GM12878 (cell line): Measurements from ENCODE around the gene PAX2. TPM values are rescaled to one million over a fixed set of nuclear protein-coding genes. Genes with fewer than 3 reads are reported as not detected.

Source experiments
- ATAC-seq: fragments of 200-7000 bp; cut with Tn5 transposase; 3 replicates; pipeline ENCODE4 v1.9.1; 2020; ENCODE audit warnings: mild to moderate bottlenecking, moderate library complexity
- BruUV-seq: library from RNA; stranded (reverse); fragments of 400-500 nt; replicated peaks from 2 replicates; lab custom pipeline; 2021; lab: Mats Ljungman, UMichigan
- CTCF ChIA-PET: fragments of 300-600 bp; sonication (Branson Sonifier 250); formaldehyde crosslinking; extraction: SDS; loops from one replicate; lab custom pipeline; 2021; ENCODE audit warnings: inconsistent platforms; lab: Yijun Ruan, JAX
- POLR2A ChIA-PET: fragments of 350-600 bp; formaldehyde crosslinking; extraction: SDS; loops from one replicate; lab custom pipeline; 2021; ENCODE audit warnings: inconsistent platforms; lab: Charles Lee
- RAD21 ChIA-PET: fragments of 300-600 bp; sonication (Branson Sonifier 250); formaldehyde crosslinking; loops from one replicate; lab custom pipeline; 2023; ENCODE audit warnings: antibody characterized with exemption; ENCODE audit not compliant: unreplicated experiment; lab: Charles Lee
- SMC1A ChIA-PET: fragments of 300-600 bp; sonication (Branson Sonifier 250); formaldehyde crosslinking; loops from one replicate; lab custom pipeline; 2023; ENCODE audit not compliant: unreplicated experiment, uncharacterized antibody; lab: Charles Lee
- DNase-seq: peaks from one replicate; pipeline ENCODE4 v3.0.0-alpha.2; 2011; ENCODE audit warnings: low read depth, low spot score
- FAIRE-seq: peaks from 3 replicates; lab custom pipeline; 2011; peaks lifted over from hg19 to GRCh38; lab: Jason Lieb, UNC
- H2AFZ ChIP-seq: 2 replicates; pipeline ENCODE4 v1.6.0; 2011; ENCODE audit warnings: low read depth, low read length, control low read depth; ENCODE audit not compliant: control insufficient read depth
- H3K27ac ChIP-seq: 2 replicates; pipeline ENCODE4 v1.5.1; 2011; ENCODE audit warnings: control low read depth; ENCODE audit not compliant: control insufficient read depth, insufficient read depth
- H3K27me3 ChIP-seq, 2 experiments: replicated peaks in 1 of 2; 2 replicates each; pipeline versions ENCODE4 v1.6.0 to v1.6.1; 2011; ENCODE audit warnings: low read length in 1 of 2; ENCODE audit not compliant: control insufficient read depth in 2 of 2, insufficient read depth in 2 of 2
- H3K36me3 ChIP-seq, 2 experiments: 2 replicates each; pipeline ENCODE4 v1.5.1; 2011; ENCODE audit warnings: low read length in 1 of 2; ENCODE audit not compliant: control insufficient read depth in 2 of 2, insufficient read depth in 2 of 2
- H3K4me1 ChIP-seq: 2 replicates; pipeline ENCODE4 v1.6.1; 2011; ENCODE audit warnings: mild to moderate bottlenecking, low read length, moderate library complexity, mixed read lengths; ENCODE audit not compliant: control insufficient read depth, insufficient read depth
- H3K4me2 ChIP-seq: 2 replicates; pipeline ENCODE4 v1.6.0; 2011; ENCODE audit warnings: control low read depth; ENCODE audit not compliant: control insufficient read depth, insufficient read depth
- H3K4me3 ChIP-seq: fragments of 200-600 bp; sonication (generic); 2 replicates; pipeline ENCODE4 v1.5.1; 2016
- H3K79me2 ChIP-seq: 2 replicates; pipeline ENCODE4 v1.6.0; 2011; ENCODE audit warnings: low read length; ENCODE audit not compliant: control insufficient read depth, insufficient read depth
- H3K9ac ChIP-seq: 2 replicates; pipeline ENCODE4 v1.8.0; 2011; ENCODE audit warnings: low read length, control low read depth, mixed read lengths; ENCODE audit not compliant: control insufficient read depth, insufficient read depth
- H3K9me3 ChIP-seq: replicated peaks from 3 replicates; pipeline ENCODE4 v1.5.1; 2011; ENCODE audit warnings: mild to moderate bottlenecking, low read length; ENCODE audit not compliant: control insufficient read depth, insufficient read depth
- H4K20me1 ChIP-seq: 2 replicates; pipeline ENCODE4 v1.6.0; 2011; ENCODE audit not compliant: control insufficient read depth, insufficient read depth
- CREM ChIP-seq: IDR thresholded peaks from 2 replicates; pipeline ENCODE4 v1.6.1; 2014; ENCODE audit warnings: antibody characterized with exemption, low read depth
- FOS ChIP-seq: IDR thresholded peaks from 3 replicates; pipeline ENCODE4 v1.6.1; 2011; ENCODE audit warnings: borderline replicate concordance; ENCODE audit not compliant: insufficient read length; ENCODE audit errors: extremely low read depth
- FOXK2 ChIP-seq: fragments of 450-650 bp; IDR thresholded peaks from 2 replicates; pipeline ENCODE4 v1.6.1; 2017; ENCODE audit warnings: mild to moderate bottlenecking, moderate library complexity
- KDM1A ChIP-seq: fragments of 200-600 bp; sonication (generic); IDR thresholded peaks from 2 replicates; pipeline ENCODE4 v1.6.1; 2016; ENCODE audit warnings: borderline replicate concordance
- PKNOX1 ChIP-seq: fragments of 450-650 bp; IDR thresholded peaks from 2 replicates; pipeline ENCODE4 v1.6.1; 2016; ENCODE audit warnings: mild to moderate bottlenecking
- POLR2AphosphoS5 ChIP-seq: IDR thresholded peaks from 2 replicates; pipeline ENCODE4 v1.6.1; 2011; ENCODE audit warnings: mild to moderate bottlenecking, low read length, inconsistent platforms
- RELB ChIP-seq: fragments of 450-650 bp; IDR thresholded peaks from 2 replicates; pipeline ENCODE4 v1.6.1; 2017; ENCODE audit warnings: low read depth, mild to moderate bottlenecking, moderate library complexity
- SP1 ChIP-seq: IDR thresholded peaks from one replicate; pipeline ENCODE4 v1.6.1; 2011; ENCODE audit warnings: low read depth, low read length
- ZBTB40 ChIP-seq: fragments of 450-650 bp; IDR thresholded peaks from 2 replicates; pipeline ENCODE4 v1.6.1; 2016; ENCODE audit warnings: mild to moderate bottlenecking, moderate library complexity, borderline replicate concordance
- ZNF622 ChIP-seq: fragments of 450-650 bp; IDR thresholded peaks from 2 replicates; pipeline ENCODE4 v1.6.1; 2017; ENCODE audit warnings: mild to moderate bottlenecking, inconsistent platforms
- ZSCAN29 ChIP-seq: fragments of 450-650 bp; IDR thresholded peaks from 2 replicates; pipeline ENCODE4 v1.6.1; 2017; ENCODE audit warnings: mild to moderate bottlenecking, moderate library complexity
- WGBS: methylation state at CpG from one replicate; pipeline ENCODE4 v1.1.6; 2016; ENCODE audit warnings: low lambda C conversion rate; ENCODE audit not compliant: insufficient replicate concordance, insufficient coverage; ENCODE audit errors: missing lambda C conversion rate; 5-methylcytosine and 5-hydroxymethylcytosine counted together
- in situ Hi-C: fragments of 300-500 bp; cut with MboI; formaldehyde crosslinking; loops from 9 replicates; pipeline ENCODE4 v1.14.3; 2018; ENCODE audit warnings: mixed read lengths
- intact Hi-C: fragments of 100-400 bp; cut with micrococcal nuclease; formaldehyde crosslinking; loops from one replicate; pipeline ENCODE4 v1.14.2; 2022; ENCODE audit not compliant: unreplicated experiment
- polyA plus RNA-seq, 11 experiments: library from polyadenylated mRNA; depleted of rRNA in 4 of 11; unstranded in 6 of 11; stranded (reverse) in 5 of 11; fragments of >200 nt; fragmentation: Nextera tagmentation in 4 of 11; fragmentation: Illumina TruSeq in 1 of 11; extraction: Ambion mirVana in 4 of 11; extraction: Trizol in 1 of 11; gene quantifications; 1 replicate in 1 of 11; 2 replicates in 10 of 11; pipeline versions ENCODE4 v1.2.1 to v1.2.3, GENCODE V29; 2011 to 2016; ENCODE audit warnings: inconsistent platforms in 2 of 11, missing spikeins in 2 of 11, low read depth in 1 of 11
- total RNA-seq, 4 experiments: library from RNA; depleted of rRNA in 3 of 4; stranded (reverse); fragments of >200 nt in 3 of 4; fragmentation: Illumina TruSeq in 1 of 4; extraction: Trizol in 1 of 4; gene quantifications; 2 replicates each; pipeline versions ENCODE4 v1.2.1 to v1.2.3, GENCODE V29; 2013 to 2021
- TF ChIP-seq, protein P1 (sequence below): IDR thresholded peaks from 2 replicates; pipeline ENCODE4 v1.6.1; 2011; ENCODE audit warnings: borderline replicate concordance, low read depth, mild to moderate bottlenecking, moderate library complexity, low read length; ENCODE audit not compliant: insufficient read depth, poor library complexity, severe bottlenecking
- TF ChIP-seq, protein P2 (sequence below): fragments of 150-350 bp; IDR thresholded peaks from 2 replicates; pipeline ENCODE4 v1.6.1; 2016; ENCODE audit warnings: low read depth, low read length

PAX2 gene
- total and polyA plus RNA-seq, 10 of the 15 experiments (the other 5 are each of a cell fraction or from before 2014, with no cell fraction given), result not detected

GRCh38 chr10:100707261-100707848 is 38.0 kb upstream of the PAX2 start:
- no TSS peak for BruUV-seq
- no peak overlapping the region for H3K27ac ChIP-seq
- FAIRE-seq (no peak), DNase-seq (no peak), ATAC-seq (no peak)
- ChIA-PET CTCF (no interaction called here), SMC1A (no interaction called here), POLR2A (no interaction called here), RAD21 (no interaction called here)
- in situ Hi-C loops (no loop called here), intact Hi-C loops (no loop called here)
- H3K9ac ChIP-seq, result no peak overlapping the region
- H3K4me1 ChIP-seq, result no peaks in the 10 kb centered on the region
- H2AFZ ChIP-seq, result no peak overlapping the region
- no peaks in the 10 kb centered on the region for H3K36me3 ChIP-seq
- H3K27me3 ChIP-seq, result peaks cover 5 to 14% of the 10 kb centered on the region in 2 experiments
- H3K79me2 ChIP-seq, result no peaks in the 10 kb centered on the region
- H3K4me3 ChIP-seq, result no peak overlapping the region
- 41% methylated on average over 6 of the region's 6 CpGs for WGBS
- no peak overlapping the region for H3K4me2 ChIP-seq
- H3K9me3 ChIP-seq, result no peaks in the 10 kb centered on the region
- H4K20me1 ChIP-seq, result no peaks in the 10 kb centered on the region
- TF ChIP-seq ZSCAN29, result no peak
- no peak for TF ChIP-seq SP1
- TF ChIP-seq ZBTB40, result no peak
- no peak for TF ChIP-seq RELB
- TF ChIP-seq FOXK2, result no peak
- TF ChIP-seq FOS, result no peak
- no peak for TF ChIP-seq KDM1A
- no peak for TF ChIP-seq POLR2AphosphoS5
- TF ChIP-seq, protein P1, sequence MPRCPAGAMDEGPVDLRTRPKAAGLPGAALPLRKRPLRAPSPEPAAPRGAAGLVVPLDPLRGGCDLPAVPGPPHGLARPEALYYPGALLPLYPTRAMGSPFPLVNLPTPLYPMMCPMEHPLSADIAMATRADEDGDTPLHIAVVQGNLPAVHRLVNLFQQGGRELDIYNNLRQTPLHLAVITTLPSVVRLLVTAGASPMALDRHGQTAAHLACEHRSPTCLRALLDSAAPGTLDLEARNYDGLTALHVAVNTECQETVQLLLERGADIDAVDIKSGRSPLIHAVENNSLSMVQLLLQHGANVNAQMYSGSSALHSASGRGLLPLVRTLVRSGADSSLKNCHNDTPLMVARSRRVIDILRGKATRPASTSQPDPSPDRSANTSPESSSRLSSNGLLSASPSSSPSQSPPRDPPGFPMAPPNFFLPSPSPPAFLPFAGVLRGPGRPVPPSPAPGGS, result no peak
- TF ChIP-seq ZNF622, result no peak
- TF ChIP-seq, protein P2, sequence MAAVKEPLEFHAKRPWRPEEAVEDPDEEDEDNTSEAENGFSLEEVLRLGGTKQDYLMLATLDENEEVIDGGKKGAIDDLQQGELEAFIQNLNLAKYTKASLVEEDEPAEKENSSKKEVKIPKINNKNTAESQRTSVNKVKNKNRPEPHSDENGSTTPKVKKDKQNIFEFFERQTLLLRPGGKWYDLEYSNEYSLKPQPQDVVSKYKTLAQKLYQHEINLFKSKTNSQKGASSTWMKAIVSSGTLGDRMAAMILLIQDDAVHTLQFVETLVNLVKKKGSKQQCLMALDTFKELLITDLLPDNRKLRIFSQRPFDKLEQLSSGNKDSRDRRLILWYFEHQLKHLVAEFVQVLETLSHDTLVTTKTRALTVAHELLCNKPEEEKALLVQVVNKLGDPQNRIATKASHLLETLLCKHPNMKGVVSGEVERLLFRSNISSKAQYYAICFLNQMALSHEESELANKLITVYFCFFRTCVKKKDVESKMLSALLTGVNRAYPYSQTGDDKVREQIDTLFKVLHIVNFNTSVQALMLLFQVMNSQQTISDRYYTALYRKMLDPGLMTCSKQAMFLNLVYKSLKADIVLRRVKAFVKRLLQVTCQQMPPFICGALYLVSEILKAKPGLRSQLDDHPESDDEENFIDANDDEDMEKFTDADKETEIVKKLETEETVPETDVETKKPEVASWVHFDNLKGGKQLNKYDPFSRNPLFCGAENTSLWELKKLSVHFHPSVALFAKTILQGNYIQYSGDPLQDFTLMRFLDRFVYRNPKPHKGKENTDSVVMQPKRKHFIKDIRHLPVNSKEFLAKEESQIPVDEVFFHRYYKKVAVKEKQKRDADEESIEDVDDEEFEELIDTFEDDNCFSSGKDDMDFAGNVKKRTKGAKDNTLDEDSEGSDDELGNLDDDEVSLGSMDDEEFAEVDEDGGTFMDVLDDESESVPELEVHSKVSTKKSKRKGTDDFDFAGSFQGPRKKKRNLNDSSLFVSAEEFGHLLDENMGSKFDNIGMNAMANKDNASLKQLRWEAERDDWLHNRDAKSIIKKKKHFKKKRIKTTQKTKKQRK, result no peak
- TF ChIP-seq PKNOX1, result no peak
- TF ChIP-seq CREM, result no peak
